ENCODE results near the gene RNU6-8. TPM values are rescaled to one million over a fixed set of nuclear protein-coding genes. Genes with fewer than 3 reads are reported as not detected.

Gene RNU6-8
- not detected in 2 replicates for total RNA-seq

DNA sequence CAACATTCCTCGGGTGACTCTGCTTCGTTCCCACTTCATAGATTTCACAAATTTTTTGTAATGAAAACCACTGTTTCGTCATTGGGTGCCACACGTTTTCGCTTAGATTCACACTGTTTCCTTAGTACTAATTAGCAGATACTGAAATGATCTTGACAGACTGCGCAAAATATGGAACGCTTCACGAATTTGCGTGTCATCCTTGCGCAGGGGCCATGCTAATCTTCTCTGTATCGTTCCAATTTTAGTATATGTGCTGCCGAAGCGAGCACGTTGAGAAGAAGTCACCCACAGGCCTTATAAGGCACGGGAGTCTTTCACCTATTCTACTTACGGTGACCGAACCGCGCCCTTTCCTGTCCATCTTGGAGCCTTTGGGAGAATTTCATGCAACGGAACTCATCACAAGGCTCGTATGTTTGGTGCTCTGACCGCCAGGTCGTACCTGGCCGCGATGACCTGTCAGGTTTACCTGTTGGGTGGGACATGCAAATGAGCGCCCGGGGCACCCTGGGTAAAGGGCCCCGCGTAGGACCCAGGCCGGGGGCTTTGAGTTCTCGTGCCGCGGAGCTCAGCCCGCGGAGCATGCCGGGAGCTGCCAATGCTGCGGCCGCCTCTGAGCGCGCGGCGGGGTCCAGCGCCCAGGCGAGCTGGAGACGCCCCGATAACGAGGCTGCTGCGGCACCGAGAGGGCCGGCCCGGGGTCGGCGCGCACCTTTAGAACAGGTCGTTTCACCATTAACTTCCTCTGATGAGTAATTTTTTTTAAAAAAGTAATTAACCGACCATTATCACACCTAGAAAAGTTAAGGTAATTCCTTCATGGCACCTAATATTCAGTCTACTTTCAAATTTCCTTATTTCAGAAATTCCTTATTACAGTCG lies at the start of gene RNU6-8:
TSS of gene RNU6-8 (minus strand) at position 272 of the 885 bp plus-strand sequence.

GRCh38 chr14:32201816-32202490 lies 1.1 kb downstream of the RNU6-8 start, which contains the start of gene RNU6-7:
Gene RNU6-7, plus strand, starts transcription at chr14:32202045.

Other genes with a start within 250 kb of the RNU6-8 start
- gene ARHGAP5, start 126.0 kb downstream of the RNU6-8 start, total RNA-seq, result 14.4 and 24.7 TPM in 2 replicates
- not detected in 2 replicates for gene RNU6-7, start 1.2 kb downstream of the RNU6-8 start, total RNA-seq
- gene AKAP6, start 126.0 kb upstream of the RNU6-8 start, total RNA-seq, result 0.15 and 0.17 TPM in 2 replicates

Data from bronchus fibroblast of lung (primary cell).